Left ventricle myocardium inferior (tissue), 1 donor: ENCODE measurements around the gene U2SURP. TPM values are rescaled to one million over a fixed set of nuclear protein-coding genes. Genes with fewer than 3 reads are reported as not detected.
A peak's percentile ranks its signal among the peaks of the same experiment; 100 is the strongest.

Source experiments
- DNase-seq: peaks from one replicate; pipeline ENCODE4 v3.0.0-alpha.2; 2020
- H3K27ac ChIP-seq: fragments of 200-600 bp; replicated peaks from 2 replicates; pipeline ENCODE4 v1.8.0; 2021
- H3K27me3 ChIP-seq: fragments of 200-600 bp; 2 replicates; pipeline ENCODE4 v1.8.0; 2021; ENCODE audit warnings: low read depth
- H3K36me3 ChIP-seq: fragments of 200-600 bp; 2 replicates; pipeline ENCODE4 v1.8.0; 2021
- H3K4me1 ChIP-seq: fragments of 200-600 bp; 2 replicates; pipeline ENCODE4 v1.8.0; 2021
- H3K4me3 ChIP-seq: fragments of 200-600 bp; 2 replicates; pipeline ENCODE4 v1.8.0; 2021; ENCODE audit warnings: mild to moderate bottlenecking, moderate library complexity
- H3K9me3 ChIP-seq: fragments of 200-600 bp; replicated peaks from 2 replicates; pipeline ENCODE4 v1.8.0; 2021
- intact Hi-C: fragments of 100-400 bp; cut with micrococcal nuclease; formaldehyde crosslinking; loops from one replicate; pipeline ENCODE4 v1.11.0; 2022
- total RNA-seq: library from RNA; stranded (reverse); fragmentation: NEBNext Ultra II Directional; extraction: Animal tissue kit (Norgen Biotek cat#: 25700); gene quantifications from one replicate; pipeline ENCODE4 v1.2.1, GENCODE V29; 2021
- TF ChIP-seq, protein P1 (sequence below): fragments of 200-600 bp; IDR thresholded peaks from 2 replicates; pipeline ENCODE4 v1.8.0; 2021; ENCODE audit warnings: antibody characterized with exemption, mild to moderate bottlenecking, borderline replicate concordance
- donor health status: DM: no; HTN: yes; CAD: no; lungs with severe emphysema.

U2SURP gene
- total RNA-seq, 1 donor from 2014 or later = 43.7 TPM

DNA sequence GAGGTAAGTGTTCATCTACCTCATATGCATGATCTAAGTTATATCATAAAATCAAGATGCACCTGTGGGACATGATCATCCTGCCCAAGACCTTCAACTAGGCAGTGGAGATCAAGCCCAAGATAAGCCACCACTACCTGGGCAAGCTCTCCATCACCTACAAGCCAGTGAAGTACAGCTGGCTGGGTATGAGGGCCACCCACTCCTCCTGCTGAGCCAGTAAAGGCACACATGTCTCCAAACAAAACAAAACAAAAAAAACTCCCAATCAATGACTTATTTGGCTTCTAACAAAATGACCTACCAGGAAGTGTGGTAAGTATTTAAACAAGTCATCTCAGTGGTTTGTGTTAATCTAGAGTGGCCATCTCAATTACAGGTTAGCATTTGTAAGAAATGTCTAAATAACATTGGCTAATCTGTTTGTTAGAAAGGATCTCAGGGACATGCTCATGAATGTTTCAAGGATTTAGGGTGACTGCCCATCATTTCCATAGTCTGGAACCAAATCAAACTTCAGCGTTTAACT lies 41.0 kb upstream of the U2SURP start:
- H3K4me3 ChIP-seq = peak overlapping the region; percentile 76
- H3K27ac ChIP-seq = peak overlapping the region; percentile 63
- no peaks in the 10 kb centered on the region for H3K9me3 ChIP-seq
- peaks cover 65% of the 10 kb centered on the region for H3K27me3 ChIP-seq
- TF ChIP-seq, protein P1, sequence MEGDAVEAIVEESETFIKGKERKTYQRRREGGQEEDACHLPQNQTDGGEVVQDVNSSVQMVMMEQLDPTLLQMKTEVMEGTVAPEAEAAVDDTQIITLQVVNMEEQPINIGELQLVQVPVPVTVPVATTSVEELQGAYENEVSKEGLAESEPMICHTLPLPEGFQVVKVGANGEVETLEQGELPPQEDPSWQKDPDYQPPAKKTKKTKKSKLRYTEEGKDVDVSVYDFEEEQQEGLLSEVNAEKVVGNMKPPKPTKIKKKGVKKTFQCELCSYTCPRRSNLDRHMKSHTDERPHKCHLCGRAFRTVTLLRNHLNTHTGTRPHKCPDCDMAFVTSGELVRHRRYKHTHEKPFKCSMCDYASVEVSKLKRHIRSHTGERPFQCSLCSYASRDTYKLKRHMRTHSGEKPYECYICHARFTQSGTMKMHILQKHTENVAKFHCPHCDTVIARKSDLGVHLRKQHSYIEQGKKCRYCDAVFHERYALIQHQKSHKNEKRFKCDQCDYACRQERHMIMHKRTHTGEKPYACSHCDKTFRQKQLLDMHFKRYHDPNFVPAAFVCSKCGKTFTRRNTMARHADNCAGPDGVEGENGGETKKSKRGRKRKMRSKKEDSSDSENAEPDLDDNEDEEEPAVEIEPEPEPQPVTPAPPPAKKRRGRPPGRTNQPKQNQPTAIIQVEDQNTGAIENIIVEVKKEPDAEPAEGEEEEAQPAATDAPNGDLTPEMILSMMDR = no peak
- intact Hi-C loops = no loop called here
- DNase-seq = no peak
- H3K36me3 ChIP-seq = no peaks in the 10 kb centered on the region
- peaks cover 56% of the 10 kb centered on the region for H3K4me1 ChIP-seq

DNA sequence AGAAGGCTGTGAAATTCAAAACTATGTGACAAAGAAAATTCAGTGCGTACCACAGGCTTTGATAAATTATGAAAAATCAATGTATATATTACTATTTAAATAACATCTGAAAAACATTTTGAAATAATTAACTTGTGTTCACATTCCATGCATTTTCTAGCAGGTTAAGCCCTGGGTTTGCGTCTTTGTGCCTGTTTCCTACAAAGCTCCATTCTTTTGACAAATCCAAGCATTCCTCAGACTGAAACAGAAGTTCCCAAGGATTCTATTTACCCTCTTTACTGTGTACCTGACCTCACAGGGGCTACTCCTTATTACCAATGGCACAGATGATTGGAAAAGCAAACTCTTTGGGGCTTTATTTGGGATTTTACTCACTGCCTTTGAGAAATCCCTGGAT lies 39.8 kb upstream of the U2SURP start:
- Histone ChIP-seq H3K9me3 (no peaks in the 10 kb centered on the region), H3K4me1 (peaks cover 56% of the 10 kb centered on the region), H3K27me3 (peaks cover 72% of the 10 kb centered on the region), H3K27ac (peak overlapping the region; percentile 63), H3K36me3 (no peaks in the 10 kb centered on the region), H3K4me3 (peak overlapping the region; percentile 76)
- no peak for DNase-seq
- intact Hi-C loops = no loop called here
- TF ChIP-seq, protein P1 = no peak

GRCh38 chr3:142962175-142962519 lies 39.2 kb upstream of the U2SURP start:
- Histone ChIP-seq H3K27ac (peak overlapping the region; percentile 63), H3K27me3 (peaks cover 72% of the 10 kb centered on the region), H3K4me1 (peaks cover 53% of the 10 kb centered on the region), H3K9me3 (no peaks in the 10 kb centered on the region), H3K36me3 (no peaks in the 10 kb centered on the region), H3K4me3 (peak overlapping the region; percentile 76)
- TF ChIP-seq, protein P1 = no peak
- no peak for DNase-seq
- intact Hi-C loops = no loop called here

- Histone ChIP-seq H3K9me3 (no peaks in the 10 kb centered on the region), H3K4me1 (peaks cover 50% of the 10 kb centered on the region), H3K27me3 (peaks cover 70% of the 10 kb centered on the region), H3K27ac (peak overlapping the region; percentile 90), H3K36me3 (no peaks in the 10 kb centered on the region), H3K4me3 (peak overlapping the region; percentile 76)
- DNase-seq = no peak
- intact Hi-C loops = no loop called here
- TF ChIP-seq, protein P1 = no peak
These were observed 38.7 kb upstream of the U2SURP start for GRCh38 chr3:142962520-142963233.

GRCh38 chr3:142963234-142963515 lies 38.2 kb upstream of the U2SURP start:
- H3K4me1 ChIP-seq = peaks cover 45% of the 10 kb centered on the region
- H3K9me3 ChIP-seq = no peaks in the 10 kb centered on the region
- no peaks in the 10 kb centered on the region for H3K36me3 ChIP-seq
- TF ChIP-seq, protein P1 = peak; percentile 17
- peak overlapping the region; percentile 90 for H3K27ac ChIP-seq
- peaks cover 65% of the 10 kb centered on the region for H3K27me3 ChIP-seq
- DNase-seq = no peak
- H3K4me3 ChIP-seq = peak overlapping the region; percentile 76
- intact Hi-C loops = no loop called here
